OCI-LY1 (cell line): ENCODE results near the gene MRGPRF.

ENCODE experiments used
- H2AFZ ChIP-seq: fragments of 200-600 bp; sonication (generic), shearing (Covaris generic); 2 replicates; pipeline ENCODE4 v1.6.0; 2014; ENCODE audit warnings: antibody characterized with exemption, mild to moderate bottlenecking, low read length
- H3F3A ChIP-seq: fragments of 200-600 bp; sonication (generic), shearing (Covaris generic); 2 replicates; pipeline ENCODE4 v1.6.0; 2014; ENCODE audit warnings: mild to moderate bottlenecking, antibody characterized with exemption, low read length, moderate library complexity; ENCODE audit not compliant: insufficient read depth
- H3K27ac ChIP-seq: fragments of 200-600 bp; sonication (generic); 2 replicates; pipeline ENCODE4 v1.5.1; 2014; ENCODE audit warnings: low read length, mixed run types, mild to moderate bottlenecking, low read depth; ENCODE audit not compliant: poor library complexity, severe bottlenecking
- H3K27me3 ChIP-seq: fragments of 200-600 bp; sonication (generic); 2 replicates; pipeline ENCODE4 v1.6.0; 2014; ENCODE audit warnings: antibody characterized with exemption, mild to moderate bottlenecking, low read length, moderate library complexity; ENCODE audit not compliant: insufficient read depth
- H3K36me3 ChIP-seq: fragments of 200-600 bp; sonication (generic); 2 replicates; pipeline ENCODE4 v1.6.1; 2014; ENCODE audit warnings: mild to moderate bottlenecking, antibody characterized with exemption, low read length, moderate library complexity, mixed read lengths; ENCODE audit not compliant: insufficient read depth
- H3K4me1 ChIP-seq: fragments of 200-600 bp; sonication (generic); 2 replicates; pipeline ENCODE4 v1.5.1; 2014; ENCODE audit warnings: mild to moderate bottlenecking, low read length, moderate library complexity; ENCODE audit not compliant: insufficient read depth, severe bottlenecking
- H3K4me2 ChIP-seq: fragments of 200-600 bp; sonication (generic), shearing (Covaris generic); 2 replicates; pipeline ENCODE4 v1.6.1; 2014; ENCODE audit warnings: low read length
- H3K4me3 ChIP-seq: fragments of 200-600 bp; sonication (generic); 2 replicates; pipeline ENCODE4 v1.5.1; 2014; ENCODE audit warnings: low read length, low read depth, mild to moderate bottlenecking, mixed read lengths; ENCODE audit not compliant: poor library complexity, severe bottlenecking
- H3K79me2 ChIP-seq: fragments of 200-600 bp; shearing (Covaris generic); 2 replicates; pipeline ENCODE4 v1.6.1; 2016; ENCODE audit warnings: mixed run types, low read length, mixed read lengths; ENCODE audit not compliant: insufficient read depth
- H3K9ac ChIP-seq: fragments of 200-600 bp; sonication (generic), shearing (Covaris generic); 2 replicates; pipeline ENCODE4 v1.6.1; 2014; ENCODE audit warnings: mild to moderate bottlenecking, low read length, mixed read lengths
- H3K9me2 ChIP-seq: fragments of 200-600 bp; sonication (generic), shearing (Covaris generic); 2 replicates; pipeline ENCODE4 v1.6.1; 2014; ENCODE audit warnings: low read depth, mild to moderate bottlenecking, low read length, mixed read lengths
- H3K9me3 ChIP-seq: fragments of 200-600 bp; shearing (Covaris generic); 2 replicates; pipeline ENCODE4 v1.6.1; 2014; ENCODE audit warnings: low read length, mixed read lengths
- H4K20me1 ChIP-seq: fragments of 200-600 bp; sonication (generic), shearing (Covaris generic); 2 replicates; pipeline ENCODE4 v1.6.0; 2016; ENCODE audit warnings: mild to moderate bottlenecking, low read length; ENCODE audit not compliant: insufficient read depth
- CTCF ChIP-seq: fragments of 200-600 bp; sonication (generic), shearing (Covaris generic); IDR thresholded peaks from 2 replicates; pipeline ENCODE4 v1.5.1; 2017; ENCODE audit warnings: mild to moderate bottlenecking, antibody characterized with exemption, low read length, moderate library complexity, mixed read lengths
- EZH2 ChIP-seq: fragments of 200-600 bp; sonication (generic), shearing (Covaris generic); IDR thresholded peaks from 2 replicates; pipeline ENCODE4 v1.8.0; 2017; ENCODE audit warnings: borderline replicate concordance, mixed run types, mild to moderate bottlenecking, antibody characterized with exemption, low read length, moderate library complexity, mixed read lengths

MRGPRF gene

GRCh38 chr11:68993546-68993945, 19.5 kb downstream of the MRGPRF start:
- no peak overlapping the region for H3K9ac ChIP-seq
- no peaks in the 10 kb centered on the region for H3K9me3 ChIP-seq
- no peaks in the 10 kb centered on the region for H3K4me1 ChIP-seq
- H3K79me2 ChIP-seq = no peaks in the 10 kb centered on the region
- H3F3A ChIP-seq = no peaks in the 10 kb centered on the region
- H4K20me1 ChIP-seq = no peaks in the 10 kb centered on the region
- H3K36me3 ChIP-seq = no peaks in the 10 kb centered on the region
- H3K27ac ChIP-seq = no peak overlapping the region
- no peak for TF ChIP-seq CTCF
- no peak for TF ChIP-seq EZH2
- no peak overlapping the region for H2AFZ ChIP-seq
- H3K27me3 ChIP-seq = 0 out of 2 replicates have a peak, but pooled peaks cover 8% of the 10 kb centered on the region
- no peaks in the 10 kb centered on the region for H3K9me2 ChIP-seq
- no peak overlapping the region for H3K4me2 ChIP-seq
- H3K4me3 ChIP-seq = no peak overlapping the region

- no peaks in the 10 kb centered on the region for H3K79me2 ChIP-seq
- H2AFZ ChIP-seq = no peak overlapping the region
- H3K4me1 ChIP-seq = no peaks in the 10 kb centered on the region
- H3K9me2 ChIP-seq = no peaks in the 10 kb centered on the region
- H3F3A ChIP-seq = no peaks in the 10 kb centered on the region
- H3K9me3 ChIP-seq = no peaks in the 10 kb centered on the region
- H3K4me2 ChIP-seq = no peak overlapping the region
- no peak overlapping the region for H3K27ac ChIP-seq
- H3K36me3 ChIP-seq = no peaks in the 10 kb centered on the region
- no peak for TF ChIP-seq CTCF
- no peak for TF ChIP-seq EZH2
- H4K20me1 ChIP-seq = no peaks in the 10 kb centered on the region
- no peak overlapping the region for H3K9ac ChIP-seq
- 0 out of 2 replicates have a peak, but pooled peaks cover 8% of the 10 kb centered on the region for H3K27me3 ChIP-seq
- H3K4me3 ChIP-seq = no peak overlapping the region
Measured at GRCh38 chr11:68992743-68993255, 20.2 kb downstream of the MRGPRF start.

- H2AFZ ChIP-seq = no peak overlapping the region
- no peaks in the 10 kb centered on the region for H3K36me3 ChIP-seq
- TF ChIP-seq EZH2 = no peak
- TF ChIP-seq CTCF = no peak
- H3K9ac ChIP-seq = no peak overlapping the region
- H3K9me2 ChIP-seq = no peaks in the 10 kb centered on the region
- H3K27me3 ChIP-seq = peaks cover 11% of the 10 kb centered on the region; the same call in 1 of the 2 replicates
- H3K79me2 ChIP-seq = no peaks in the 10 kb centered on the region
- H3F3A ChIP-seq = no peaks in the 10 kb centered on the region
- no peaks in the 10 kb centered on the region for H4K20me1 ChIP-seq
- H3K9me3 ChIP-seq = no peaks in the 10 kb centered on the region
- no peak overlapping the region for H3K27ac ChIP-seq
- H3K4me1 ChIP-seq = no peaks in the 10 kb centered on the region
- no peak overlapping the region for H3K4me3 ChIP-seq
- H3K4me2 ChIP-seq = no peak overlapping the region
Measured at GRCh38 chr11:68990995-68991780, 21.9 kb downstream of the MRGPRF start.
